ENCODE measurements around the gene SLC51B. TPM values are rescaled to one million over a fixed set of nuclear protein-coding genes. Genes with fewer than 3 reads are reported as not detected.
A peak's percentile ranks its signal among the peaks of the same experiment; 100 is the strongest.

SLC51B gene
- total and polyA plus RNA-seq, 9 of the 15 experiments (the other 6 are each of a cell fraction or from before 2014, with no cell fraction given) = not detected

- no peaks in the 10 kb centered on the region for H3K9me1 ChIP-seq (ENCODE audit: control insufficient read depth, insufficient read depth, low read length)
- H3K4me1 ChIP-seq (replicated peaks in 1 of 2; ENCODE audit: control insufficient read depth in 2 of 2, insufficient read depth in 2 of 2, low read length in 2 of 2) = no peaks in the 10 kb centered on the region
- H3K4me2 ChIP-seq (ENCODE audit: insufficient read depth, low read length) = no peak overlapping the region
- TF ChIP-seq FOXA1 (IDR thresholded peaks at IDR 0.05; ENCODE audit: borderline replicate concordance) (no peak), ZNF384 (IDR thresholded peaks at IDR 0.05; ENCODE audit: low read depth, low read length) (no peak), TSHZ1 (CRISPR knock-in tag; IDR thresholded peaks at IDR 0.05) (no peak)
- BruUV-seq (replicated peaks) = no TSS peak
- no peak overlapping the region for H3K27ac ChIP-seq (ENCODE audit: extremely low read depth, low read depth, low read length)
- H3K4me3 ChIP-seq = no peak overlapping the region
- intact Hi-C loops (cut with micrococcal nuclease) = no loop called here
- no peak overlapping the region for H3K9ac ChIP-seq (ENCODE audit: insufficient read depth in 1 of 2, low read depth in 2 of 2, low read length in 2 of 2)
- in situ Hi-C loops (cut with MboI) = no loop called here
- CTCF ChIA-PET (ENCODE audit: low intra/inter-chr PET ratio) = no interaction called here
- POLR2A ChIA-PET = interaction anchor here (0.6 to 1.5 kb wide), 3 partner anchors 8 to 23 kb away, joined by 3 to 4 read pairs (median 3); no protein-coding TSS in a partner anchor
- ATAC-seq = no peak
- H3K27me3 ChIP-seq (ENCODE audit: control insufficient read depth in 2 of 2, insufficient read depth in 2 of 2, low read length in 2 of 2) = no peaks in the 10 kb centered on the region
- no peaks in the 10 kb centered on the region for H4K20me1 ChIP-seq (replicated peaks; ENCODE audit: control insufficient read depth, insufficient read depth, low read length)
- no peak for FAIRE-seq
- DNase-seq (ENCODE audit: extremely low read depth in 1 of 4, low spot score in 3 of 4) = no peak
- H3K79me2 ChIP-seq (ENCODE audit: control insufficient read depth, insufficient read depth, low read length) = no peaks in the 10 kb centered on the region
- no peaks in the 10 kb centered on the region for H3K9me3 ChIP-seq (replicated peaks; ENCODE audit: control insufficient read depth, insufficient read depth, low read depth, low read length)
- 47% methylated on average over 5 of the region's 5 CpGs for WGBS (ENCODE audit: insufficient coverage, low coverage, missing lambda C conversion rate)
- H3K36me3 ChIP-seq (ENCODE audit: control insufficient read depth, insufficient read depth, low read length) = no peaks in the 10 kb centered on the region
- H2AFZ ChIP-seq (ENCODE audit: low read depth, low read length) = 0 out of 2 replicates have a peak overlapping the region, but pooled peaks have one; percentile 21
Measured at GRCh38 chr15:64997066-64997465, 48.1 kb upstream of the SLC51B start.
